IMR-90 (cell line): Measurements from ENCODE around the gene CHN2.

Experiments
- BHLHE40 ChIP-seq: fragments of 150-350 bp; IDR thresholded peaks from 2 replicates; pipeline ENCODE4 v1.6.1; 2016; ENCODE audit warnings: mild to moderate bottlenecking, low read depth, low read length
- CEBPB ChIP-seq: IDR thresholded peaks from 2 replicates; pipeline ENCODE4 v1.6.1; 2012; ENCODE audit warnings: low read depth, low read length, improper control_type of control experiment
- CHD1 ChIP-seq: IDR thresholded peaks from 2 replicates; pipeline ENCODE4 v1.6.1; 2012; ENCODE audit warnings: low read depth, low read length, improper control_type of control experiment
- CTCF ChIP-seq: conservative IDR thresholded peaks from 2 replicates; pipeline ENCODE4 v1.5.1; 2012; ENCODE audit warnings: mild to moderate bottlenecking, low read depth, low read length, improper control_type of control experiment
- FOS ChIP-seq: fragments of 150-350 bp; IDR thresholded peaks from 2 replicates; pipeline ENCODE4 v1.6.1; 2016; ENCODE audit warnings: low read depth, low read length
- MAFK ChIP-seq: IDR thresholded peaks from 2 replicates; pipeline ENCODE4 v1.6.1; 2012; ENCODE audit warnings: low read depth, low read length, improper control_type of control experiment
- MAZ ChIP-seq: IDR thresholded peaks from 2 replicates; pipeline ENCODE4 v1.6.1; 2012; ENCODE audit warnings: low read depth, mild to moderate bottlenecking, low read length, improper control_type of control experiment, moderate library complexity, borderline replicate concordance
- POLR2A ChIP-seq: IDR thresholded peaks from 2 replicates; pipeline ENCODE4 v1.6.1; 2012; ENCODE audit warnings: mild to moderate bottlenecking, low read depth, low read length
- RAD21 ChIP-seq: IDR thresholded peaks from 2 replicates; pipeline ENCODE4 v1.6.1; 2012; ENCODE audit warnings: low read length, improper control_type of control experiment
- RCOR1 ChIP-seq: IDR thresholded peaks from 2 replicates; pipeline ENCODE4 v1.6.1; 2012; ENCODE audit warnings: mild to moderate bottlenecking, low read length, improper control_type of control experiment; ENCODE audit not compliant: insufficient replicate concordance
- RFX5 ChIP-seq: IDR thresholded peaks from 2 replicates; pipeline ENCODE4 v1.8.0; 2012; ENCODE audit warnings: low read depth, mild to moderate bottlenecking, low read length, moderate library complexity
- SMC3 ChIP-seq: fragments of 150-350 bp; IDR thresholded peaks from 2 replicates; pipeline ENCODE4 v1.6.1; 2016; ENCODE audit warnings: low read depth, mild to moderate bottlenecking, antibody characterized with exemption, low read length, moderate library complexity
- USF2 ChIP-seq: fragments of 150-350 bp; IDR thresholded peaks from 2 replicates; pipeline ENCODE4 v1.6.1; 2017; ENCODE audit warnings: mild to moderate bottlenecking, antibody characterized with exemption, low read length, low read depth

GRCh38 chr7:29269935-29270334 lies 75.4 kb downstream of the CHN2 start:
- TF ChIP-seq POLR2A: no peak
- TF ChIP-seq CTCF: no peak
- no peak for TF ChIP-seq CEBPB
- TF ChIP-seq RFX5: no peak
- no peak for TF ChIP-seq SMC3
- TF ChIP-seq MAFK: no peak
- no peak for TF ChIP-seq BHLHE40
- TF ChIP-seq USF2: no peak
- TF ChIP-seq RCOR1: no peak
- no peak for TF ChIP-seq FOS
- no peak for TF ChIP-seq RAD21
- TF ChIP-seq CHD1: no peak
- no peak for TF ChIP-seq MAZ
